Psoas muscle (tissue), 8 donors: ENCODE results near the gene PHF12. TPM values are rescaled to one million over a fixed set of nuclear protein-coding genes. Genes with fewer than 3 reads are reported as not detected.
A peak's percentile ranks its signal among the peaks of the same experiment; 100 is the strongest.

Experiments used
- ATAC-seq, 4 donors: fragments of 200-7000 bp; cut with Tn5 transposase; one replicate each; pipeline ENCODE4 v1.9.1; 2020; ENCODE audit warnings: moderate library complexity in 3 of 4, mild to moderate bottlenecking in 2 of 4
- DNase-seq, 2 donors: peaks; one replicate each; pipeline ENCODE4 v3.0.0-alpha.2; 2020
- H3K27ac ChIP-seq: fragments of 200-600 bp; one replicate; pipeline ENCODE4 v1.8.0; 2022
- H3K27me3 ChIP-seq, 3 donors: fragments of 200-600 bp in 1 of 3; one replicate each; pipeline versions ENCODE4 v1.6.1 to v1.8.0; 2013 to 2022; ENCODE audit warnings: low read length in 2 of 3, mild to moderate bottlenecking in 2 of 3, moderate library complexity in 1 of 3; ENCODE audit not compliant: insufficient read depth in 3 of 3
- H3K36me3 ChIP-seq, 2 donors: fragments of 200-600 bp in 1 of 2; one replicate each; pipeline versions ENCODE4 v1.6.1 to v1.8.0; 2013 to 2022; ENCODE audit warnings: low read depth in 1 of 2, mild to moderate bottlenecking in 1 of 2, moderate library complexity in 1 of 2; ENCODE audit not compliant: insufficient read depth in 1 of 2
- H3K4me1 ChIP-seq: fragments of 200-600 bp; one replicate; pipeline ENCODE4 v1.8.0; 2022
- H3K4me3 ChIP-seq: fragments of 200-600 bp; one replicate; pipeline ENCODE4 v1.8.0; 2022; ENCODE audit warnings: mild to moderate bottlenecking
- H3K9me3 ChIP-seq: fragments of 200-600 bp; one replicate; pipeline ENCODE4 v1.8.0; 2022
- CTCF ChIP-seq: fragments of 200-600 bp; IDR thresholded peaks from one replicate; pipeline ENCODE4 v1.8.0; 2022; ENCODE audit warnings: antibody characterized with exemption
- WGBS, 3 donors: extraction: QIAGEN DNeasy Blood & Tissue Kit; methylation state at CpG; one replicate each; pipeline versions ENCODE4 v1.1.6 to v1.1.7; 2013; 5-methylcytosine and 5-hydroxymethylcytosine counted together
- intact Hi-C, 2 donors: fragments of 100-400 bp; cut with DNase I; formaldehyde crosslinking; loops; one replicate each; pipeline versions ENCODE4 v1.11.0 to v1.14.2; 2022
- polyA plus RNA-seq, 3 donors: library from polyadenylated mRNA; stranded (reverse); fragments of 200-250 nt; gene quantifications; one replicate each; pipeline ENCODE4 v1.2.3, GENCODE V29; 2013
- total RNA-seq, 4 donors: library from RNA; stranded (reverse); fragmentation: NEBNext Ultra II Directional in 2 of 4; extraction: Animal tissue kit (Norgen Biotek cat#: 25700) in 2 of 4; gene quantifications; one replicate each; pipeline versions ENCODE4 v1.2.1 to v1.2.4, GENCODE V29; 2021 to 2023
- donor health status: healthy with polysubstance abuse.
- donor health status: DM: no; HTN: no; CAD: no; lungs with moderate emphysema.
- donor health status: Bipolar disorder and iron deficiency.
- donor health status: healthy.
- donor health status: DM: yes; HTN: yes; CAD: no.
- donor health status: DM: no; HTN: no; CAD: no.
- donor health status: DM: no; HTN: no; CAD: no.
- donor health status: DM: yes; HTN: yes; CAD: no.

The PHF12 gene
- total and polyA plus RNA-seq, 7 donors, result 7.3 to 28.6 (median 22.3) TPM

GRCh38 chr17:28892024-28892423 is 59.3 kb downstream of the PHF12 start:
- H3K9me3 ChIP-seq, result no peaks in the 10 kb centered on the region
- 71 to 81% (median 72%) methylated on average over 3 to 4 of the region's 4 CpGs for WGBS, 3 donors
- H3K4me1 ChIP-seq, result peaks cover 20% of the 10 kb centered on the region
- no peak for TF ChIP-seq CTCF
- intact Hi-C loops, result loop anchor here in 1 of 2 donors (10.0 kb wide), 1 partner anchor 127 kb away; no protein-coding TSS in a partner anchor
- peaks cover 0 to 8% of the 10 kb centered on the region in 2 donors for H3K36me3 ChIP-seq
- no peak overlapping the region for H3K27ac ChIP-seq
- ATAC-seq (peak in 1 of 4 donors; percentile 28), DNase-seq (no peak)
- no peak overlapping the region for H3K4me3 ChIP-seq
- H3K27me3 ChIP-seq, result no peaks in the 10 kb centered on the region

GRCh38 chr17:28891201-28891600 is 60.1 kb downstream of the PHF12 start:
- peak in 1 of 4 donors; percentile 24 for ATAC-seq
- peaks cover 0 to 12% of the 10 kb centered on the region in 2 donors for H3K36me3 ChIP-seq
- no peak overlapping the region for H3K27ac ChIP-seq
- no peaks in the 10 kb centered on the region for H3K9me3 ChIP-seq
- intact Hi-C loops, result loop anchor here in 1 of 2 donors (10.0 kb wide), 1 partner anchor 126 kb away; no protein-coding TSS in a partner anchor
- TF ChIP-seq CTCF, result no peak
- H3K4me1 ChIP-seq, result peaks cover 20% of the 10 kb centered on the region
- no peak overlapping the region for H3K4me3 ChIP-seq
- 47 to 65% (median 59%) methylated on average over 1 of the region's 1 CpG for WGBS, 3 donors
- no peaks in the 10 kb centered on the region for H3K27me3 ChIP-seq
- no peak for DNase-seq

- WGBS, 3 donors, result 75 to 82% (median 78%) methylated on average over 5 of the region's 5 CpGs
- Histone ChIP-seq H3K4me1 (peaks cover 20% of the 10 kb centered on the region), H3K36me3 (peaks cover 0 to 23% of the 10 kb centered on the region in 2 donors), H3K4me3 (no peak overlapping the region), H3K9me3 (no peaks in the 10 kb centered on the region), H3K27ac (no peak overlapping the region), H3K27me3 (no peaks in the 10 kb centered on the region)
- DNase-seq, result no peak
- intact Hi-C loops, result loop anchor here in 1 of 2 donors (10.0 kb wide), 1 partner anchor 125 kb away; no protein-coding TSS in a partner anchor
- ATAC-seq, result no peak
- no peak for TF ChIP-seq CTCF
Measured at GRCh38 chr17:28889996-28890395, 61.3 kb downstream of the PHF12 start.

- no peak overlapping the region for H3K4me3 ChIP-seq
- H3K36me3 ChIP-seq, result peaks cover 0 to 34% of the 10 kb centered on the region in 2 donors
- TF ChIP-seq CTCF, result no peak
- intact Hi-C loops, result no loop called here
- no peaks in the 10 kb centered on the region for H3K27me3 ChIP-seq
- H3K9me3 ChIP-seq, result no peaks in the 10 kb centered on the region
- peaks cover 18% of the 10 kb centered on the region for H3K4me1 ChIP-seq
- no peak overlapping the region for H3K27ac ChIP-seq
- DNase-seq (no peak), ATAC-seq (no peak)
- WGBS, 3 donors, result 88 to 94% (median 92%) methylated on average over 7 of the region's 7 CpGs
Measured at GRCh38 chr17:28888832-28889231, 62.5 kb downstream of the PHF12 start.

- no peak for TF ChIP-seq CTCF
- 79 to 88% (median 87%) methylated on average over 12 of the region's 12 CpGs for WGBS, 3 donors
Measured at GRCh38 chr17:28887871-28888471, 63.3 kb downstream of the PHF12 start.

More at GRCh38 chr17:28887871-28888471, 63.3 kb downstream of the PHF12 start:
- no peak overlapping the region for H3K4me3 ChIP-seq
- no peaks in the 10 kb centered on the region for H3K27me3 ChIP-seq
- DNase-seq (no peak), ATAC-seq (no peak)
- no peak overlapping the region for H3K27ac ChIP-seq
- peaks cover 0 to 43% of the 10 kb centered on the region in 2 donors for H3K36me3 ChIP-seq
- peaks cover 13% of the 10 kb centered on the region for H3K4me1 ChIP-seq
- no peaks in the 10 kb centered on the region for H3K9me3 ChIP-seq
- intact Hi-C loops, result no loop called here
